Activated naive CD4-positive, alpha-beta T cell (primary cell): ENCODE data around the gene KATNAL1.
"Not testable (repeated sequence)": the region's sequence is repeated elsewhere in the genome, so short reads cannot be mapped to it uniquely, and the experiment has no call there.

Source experiments
- DNase-seq, 4 experiments: peaks; one replicate each; lab custom pipeline; 2025; lab: John Stamatoyannopoulos, UW

Gene KATNAL1

GRCh38 chr13:30212256-30212655 lies 95.1 kb downstream of the KATNAL1 start:
- no peak for DNase-seq

- DNase-seq = no peak
Measured at GRCh38 chr13:30211745-30212144, 95.6 kb downstream of the KATNAL1 start.

GRCh38 chr13:30204564-30204963 lies 102.8 kb downstream of the KATNAL1 start:
- no peak for DNase-seq

GRCh38 chr13:30196025-30196424 lies 111.3 kb downstream of the KATNAL1 start:
- no peak for DNase-seq

- DNase-seq = no peak
Measured at GRCh38 chr13:30194906-30195305, 112.4 kb downstream of the KATNAL1 start.

- DNase-seq = no peak
Measured at GRCh38 chr13:30193279-30194234, 113.8 kb downstream of the KATNAL1 start.

GRCh38 chr13:30192320-30193093 lies 114.8 kb downstream of the KATNAL1 start:
- no peak for DNase-seq

GRCh38 chr13:30191491-30192100 lies 115.8 kb downstream of the KATNAL1 start:
- no peak for DNase-seq

GRCh38 chr13:30186634-30187415 lies 120.5 kb downstream of the KATNAL1 start:
- DNase-seq = no peak

- no peak for DNase-seq
Measured at GRCh38 chr13:30181888-30182651, 125.3 kb downstream of the KATNAL1 start.

- no peak for DNase-seq
Measured at GRCh38 chr13:30179597-30180276, 127.6 kb downstream of the KATNAL1 start.

- DNase-seq = no peak
Measured at GRCh38 chr13:30178976-30179375, 128.4 kb downstream of the KATNAL1 start.

- DNase-seq = no peak
Measured at GRCh38 chr13:30175166-30175565, 132.2 kb downstream of the KATNAL1 start.

- not testable (repeated sequence) for DNase-seq
Measured at GRCh38 chr13:30174250-30174649, 133.1 kb downstream of the KATNAL1 start.

GRCh38 chr13:30173303-30173610 lies 134.1 kb downstream of the KATNAL1 start:
- DNase-seq = no peak

GRCh38 chr13:30172593-30173302 lies 134.6 kb downstream of the KATNAL1 start:
- no peak for DNase-seq

- no peak for DNase-seq
Measured at GRCh38 chr13:30170569-30170968, 136.8 kb downstream of the KATNAL1 start.

GRCh38 chr13:30169442-30169841 lies 137.9 kb downstream of the KATNAL1 start:
- no peak for DNase-seq

- DNase-seq = no peak
Measured at GRCh38 chr13:30165796-30166195, 141.6 kb downstream of the KATNAL1 start.

GRCh38 chr13:30165071-30165470 lies 142.3 kb downstream of the KATNAL1 start:
- no peak for DNase-seq
